Stimulated activated CD4-positive, alpha-beta T cell treated with anti-CD3 and anti-CD28 coated beads, TNF-alpha, amount 100 ng/mL, for 1 hour (primary cell): Measurements from ENCODE around the gene CDH20.

Source experiments
- DNase-seq, 3 donors: peaks; one replicate each; pipeline ENCODE4 v3.0.0-alpha.2; 2020; ENCODE audit warnings: low read depth in 3 of 3, low spot score in 1 of 3

Gene CDH20

GRCh38 chr18:61333271-61333745, at the start of gene CDH20:
TSS of gene CDH20 (plus strand) at chr18:61333430.
- DNase-seq: no peak

GRCh38 chr18:61284039-61284438, 49.2 kb upstream of the CDH20 start:
- no peak for DNase-seq

- DNase-seq: no peak
Measured at GRCh38 chr18:61285777-61286176, 47.5 kb upstream of the CDH20 start.

GRCh38 chr18:61286867-61287266, 46.4 kb upstream of the CDH20 start:
- DNase-seq: no peak

- no peak for DNase-seq
Measured at GRCh38 chr18:61290616-61291015, 42.6 kb upstream of the CDH20 start.

- no peak for DNase-seq
Measured at GRCh38 chr18:61292280-61293035, 40.8 kb upstream of the CDH20 start.

GRCh38 chr18:61295153-61295552, 38.1 kb upstream of the CDH20 start:
- DNase-seq: no peak

GRCh38 chr18:61308004-61308403, 25.2 kb upstream of the CDH20 start:
- no peak for DNase-seq

- DNase-seq: no peak
Measured at GRCh38 chr18:61308795-61309393, 24.3 kb upstream of the CDH20 start.

- no peak for DNase-seq
Measured at GRCh38 chr18:61322265-61322873, 10.9 kb upstream of the CDH20 start.

- DNase-seq: no peak
Measured at GRCh38 chr18:61323951-61324350, 9.3 kb upstream of the CDH20 start.

- DNase-seq: no peak
Measured at GRCh38 chr18:61326407-61326806, 6.8 kb upstream of the CDH20 start.

GRCh38 chr18:61329398-61329797, 3.8 kb upstream of the CDH20 start:
- DNase-seq: no peak

- DNase-seq: no peak
Measured at GRCh38 chr18:61331051-61331450, 2.2 kb upstream of the CDH20 start.

GRCh38 chr18:61333746-61334490, 688 bp downstream of the CDH20 start:
- no peak for DNase-seq

GRCh38 chr18:61334491-61334850, 1.2 kb downstream of the CDH20 start:
- DNase-seq: no peak

GRCh38 chr18:61334951-61335683, 1.9 kb downstream of the CDH20 start:
- DNase-seq: no peak

- DNase-seq: no peak
Measured at GRCh38 chr18:61335684-61336555, 2.7 kb downstream of the CDH20 start.

- DNase-seq: no peak
Measured at GRCh38 chr18:61336766-61337165, 3.5 kb downstream of the CDH20 start.

- no peak for DNase-seq
Measured at GRCh38 chr18:61337527-61337926, 4.3 kb downstream of the CDH20 start.
